Amniotic epithelial cell (primary cell): ENCODE results near the gene UBE2M.
"Not testable (repeated sequence)": the region's sequence is repeated elsewhere in the genome, so short reads cannot be mapped to it uniquely, and the experiment has no call there.

Experiments
- DNase-seq: peaks from one replicate; pipeline ENCODE4 v3.0.0-alpha.2; 2010; ENCODE audit warnings: low read depth

The UBE2M gene

DNA sequence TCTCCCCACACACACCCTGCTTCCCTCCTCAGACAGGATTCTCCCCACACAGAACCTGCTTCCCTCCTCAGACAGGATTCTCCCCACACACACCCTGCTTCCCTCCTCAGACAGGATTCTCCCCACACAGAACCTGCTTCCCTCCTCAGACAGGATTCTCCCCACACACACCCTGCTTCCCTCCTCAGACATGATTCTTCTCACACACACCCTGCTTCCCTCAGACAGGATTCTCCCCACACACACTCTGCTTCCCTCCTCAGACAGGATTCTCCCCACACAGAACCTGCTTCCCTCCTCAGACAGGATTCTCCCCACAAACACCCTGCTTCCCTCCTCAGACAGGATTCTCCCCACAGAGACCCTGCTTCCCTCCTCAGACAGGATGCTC, 19.2 kb downstream of the UBE2M start:
- not testable (repeated sequence) for DNase-seq

DNA sequence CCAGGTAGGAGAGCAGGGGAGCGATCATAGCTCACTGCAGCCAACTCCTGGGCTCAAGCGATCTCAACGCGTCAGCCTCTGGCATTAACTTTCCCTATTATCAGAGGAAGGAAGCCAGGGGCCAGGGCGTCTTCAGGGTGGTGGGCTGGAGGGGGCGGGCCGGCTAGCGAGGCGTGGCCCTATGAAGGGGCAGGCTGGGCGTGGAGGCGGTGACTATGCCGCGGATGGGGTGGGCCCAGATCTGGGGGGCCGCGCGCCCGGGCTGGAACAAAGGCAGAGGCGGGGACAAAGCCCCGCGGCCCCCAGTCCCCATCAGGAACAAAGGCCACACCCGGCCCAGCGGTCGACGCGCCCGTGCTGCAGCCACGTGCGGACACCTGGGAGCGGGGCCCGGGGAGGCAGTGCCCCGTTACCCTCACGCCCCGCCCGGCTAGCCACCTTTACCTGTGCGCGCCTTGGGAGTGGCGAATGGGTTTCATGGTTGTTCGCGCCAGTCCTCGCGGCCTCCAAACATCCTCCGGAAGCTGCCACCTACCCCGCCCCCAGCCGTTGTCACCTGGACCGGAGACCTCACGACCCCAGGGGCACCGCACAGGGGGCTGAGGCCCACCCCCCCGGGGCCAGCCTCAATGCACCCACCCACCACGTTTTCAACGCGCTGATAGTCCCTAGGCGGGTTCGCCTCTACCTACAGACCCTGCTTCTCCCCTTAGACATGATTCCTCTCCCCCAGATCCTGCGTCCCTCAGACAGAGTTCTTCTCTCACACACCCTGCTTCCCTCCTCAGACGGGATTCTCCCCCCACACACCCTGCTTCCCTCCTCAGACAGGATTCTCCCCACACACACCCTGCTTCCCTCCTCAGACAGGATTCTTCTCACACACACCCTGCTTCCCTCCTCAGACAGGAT, 19.9 kb downstream of the UBE2M start:
- DNase-seq, result no peak

DNA sequence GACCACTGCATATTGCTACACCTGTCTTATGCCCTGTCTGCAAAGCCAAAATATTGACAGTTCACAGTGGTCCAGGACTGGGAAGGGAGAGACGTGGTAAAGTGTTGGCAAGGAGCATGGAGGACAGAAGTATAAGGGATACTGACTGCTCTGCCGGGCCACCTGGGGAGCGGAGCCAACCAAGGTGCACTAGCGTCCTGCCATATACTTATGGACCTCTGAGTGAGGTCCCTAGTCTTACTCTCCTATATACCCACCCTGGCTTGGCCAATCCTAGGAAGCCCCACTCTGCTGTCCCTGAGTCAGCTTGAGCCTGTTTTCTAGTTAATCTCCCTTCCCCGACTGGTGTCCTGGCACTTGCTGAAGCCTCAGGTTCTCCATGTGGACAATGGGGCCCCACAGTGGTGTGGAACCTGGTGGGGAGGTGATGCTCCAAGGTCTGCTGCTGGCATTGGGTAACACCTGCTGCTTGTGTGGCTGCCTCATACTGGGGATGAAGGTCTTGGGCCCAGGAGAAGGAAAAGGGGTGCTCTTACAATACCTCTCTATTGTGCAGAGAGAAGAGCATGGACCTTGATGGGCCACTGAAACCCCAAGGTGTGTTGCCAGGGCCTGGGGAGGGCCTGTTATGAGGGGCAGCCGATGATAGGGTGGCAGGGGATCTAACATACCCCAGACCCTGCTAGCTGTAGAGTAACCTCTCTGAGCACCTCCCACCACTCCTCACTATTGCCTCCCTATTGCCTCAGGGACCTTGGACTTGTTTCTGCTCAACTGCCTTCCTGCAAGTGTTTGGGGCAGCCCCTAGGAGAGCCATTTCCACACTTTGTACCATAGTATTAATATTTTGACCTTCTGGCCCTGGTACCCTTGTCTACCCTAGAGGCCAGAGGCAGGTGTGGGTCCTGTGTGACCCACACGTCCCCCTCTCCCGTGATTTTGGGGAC, 21.3 kb downstream of the UBE2M start:
- DNase-seq, result no peak

DNA sequence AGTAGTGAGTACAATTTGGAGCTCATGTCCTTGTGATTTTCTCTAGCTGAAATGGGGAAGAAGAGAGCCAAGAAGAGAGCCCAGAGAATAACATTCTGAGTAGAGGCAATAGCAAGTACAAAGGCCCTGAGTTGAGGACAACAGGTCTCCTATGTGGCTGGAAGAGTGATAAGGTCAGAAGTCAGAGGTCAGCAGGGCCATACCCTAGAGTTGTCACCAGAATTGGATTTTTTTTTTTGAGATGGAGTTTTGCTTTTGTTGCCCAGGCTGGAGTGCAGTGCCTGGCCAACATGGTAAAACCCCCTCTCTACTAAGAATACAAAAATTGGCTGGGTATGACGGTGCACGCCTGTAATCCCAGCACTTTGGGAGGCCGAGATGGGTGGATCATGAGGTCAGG, 22.6 kb downstream of the UBE2M start:
- no peak for DNase-seq

DNA sequence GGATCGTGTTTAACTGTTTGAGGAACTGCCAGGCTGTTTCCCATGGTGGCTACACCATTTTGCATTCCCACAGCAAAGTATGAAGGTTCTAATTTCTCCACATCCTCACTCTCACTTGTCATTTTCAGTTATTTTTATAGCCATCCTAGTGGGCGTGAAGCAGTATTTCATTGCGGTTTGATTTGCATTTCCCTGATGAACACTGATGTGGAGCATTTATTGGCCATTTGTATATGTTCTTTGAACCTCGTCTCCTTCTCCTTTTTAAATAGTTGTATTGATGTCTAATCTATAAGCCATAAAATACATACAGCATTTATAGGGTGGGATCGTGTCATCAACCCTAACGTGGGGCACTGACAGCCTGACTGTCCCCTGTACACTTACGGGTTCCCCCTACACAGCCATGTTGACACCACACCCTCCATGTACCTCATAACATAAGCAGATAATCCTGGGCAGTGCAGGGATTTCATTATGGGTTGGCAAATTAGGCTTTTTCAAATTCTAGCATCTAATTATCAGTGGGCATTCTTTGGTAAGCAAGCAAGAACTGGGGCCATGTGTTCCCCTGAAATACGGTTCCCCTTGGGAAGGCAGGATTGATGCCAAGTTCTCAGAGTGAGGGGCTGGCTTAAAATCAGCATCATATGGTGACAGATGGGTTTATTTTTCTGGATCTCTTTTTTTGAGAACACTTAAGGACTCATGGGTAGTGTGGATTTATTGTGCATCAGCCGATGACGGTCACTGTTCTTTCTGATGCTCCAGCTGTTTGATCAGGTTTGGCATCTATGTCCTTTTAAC, 27.2 kb downstream of the UBE2M start:
- no peak for DNase-seq

DNA sequence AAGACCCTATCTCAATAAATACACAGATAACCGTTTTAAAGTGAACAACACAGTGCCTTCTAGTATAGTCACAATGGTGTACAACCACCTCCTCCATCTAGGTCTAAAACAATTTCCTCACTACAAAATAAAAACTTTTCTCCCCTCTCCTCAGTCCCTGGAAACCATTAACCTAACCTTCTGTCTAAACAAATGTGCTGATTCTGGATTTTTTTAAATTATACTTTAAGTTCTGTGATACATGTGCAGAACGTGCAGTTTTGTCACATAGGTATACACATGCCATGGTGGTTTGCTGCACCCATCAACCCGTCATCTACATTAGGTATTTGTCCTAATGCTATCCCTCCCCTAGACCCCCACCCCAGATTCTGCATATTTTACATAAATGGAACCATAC, 29.0 kb downstream of the UBE2M start:
- no peak for DNase-seq

DNA sequence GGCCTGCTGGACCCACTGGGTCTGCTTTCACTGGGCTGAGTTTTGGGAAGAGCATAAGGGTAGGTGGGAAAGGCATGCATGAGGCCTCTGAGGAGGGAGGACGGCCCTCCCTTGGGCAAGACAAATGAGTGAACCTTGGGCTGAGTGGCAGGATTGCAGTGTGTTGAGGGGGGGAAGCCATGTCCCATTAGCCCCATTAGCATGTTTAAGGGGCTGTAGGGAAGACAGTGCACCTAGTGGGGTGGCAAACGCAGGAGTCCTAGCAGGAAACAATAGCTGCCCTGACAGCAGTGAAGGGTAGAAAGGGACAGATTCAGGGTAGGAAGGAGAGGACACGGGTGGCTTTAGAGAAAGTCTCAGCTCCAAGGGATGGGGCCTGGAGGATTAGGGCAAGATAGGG, 35.7 kb downstream of the UBE2M start:
- DNase-seq, result no peak

DNA sequence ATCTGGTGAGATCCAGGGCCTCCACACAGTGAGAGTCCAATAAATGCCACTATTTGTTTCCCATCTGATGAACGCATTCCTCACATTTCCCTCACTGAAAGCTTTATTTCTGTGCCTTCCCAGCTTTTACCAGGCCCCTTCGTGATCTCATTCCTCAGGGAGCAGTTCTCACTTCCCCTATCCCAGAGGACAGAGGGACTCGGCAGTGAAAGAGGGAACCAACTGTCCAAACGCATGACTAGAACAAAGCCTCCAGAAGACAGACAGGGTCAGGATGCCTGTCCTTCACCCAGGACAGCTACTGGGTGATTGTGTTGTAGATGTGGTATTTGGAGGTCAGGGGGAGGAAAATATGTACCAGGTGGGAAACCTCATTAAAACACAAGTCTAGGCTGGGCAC, 36.8 kb downstream of the UBE2M start:
- DNase-seq, result no peak

DNA sequence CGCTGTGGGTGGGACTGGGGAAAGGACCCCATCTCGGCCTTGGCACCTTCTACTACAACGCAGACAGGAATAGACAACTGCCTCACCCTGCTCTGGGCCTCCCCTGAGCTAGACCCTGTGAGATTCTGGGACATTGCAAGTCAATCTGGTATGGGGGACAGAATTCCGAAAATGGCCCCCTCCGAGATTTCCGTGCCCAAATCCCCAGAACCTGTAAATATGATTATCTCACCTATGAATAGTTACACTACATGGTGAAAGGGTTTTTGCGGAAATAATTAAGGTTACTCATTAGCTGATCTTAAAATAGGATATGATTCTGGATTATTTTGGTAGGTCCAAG, 38.2 kb downstream of the UBE2M start:
- DNase-seq, result no peak

DNA sequence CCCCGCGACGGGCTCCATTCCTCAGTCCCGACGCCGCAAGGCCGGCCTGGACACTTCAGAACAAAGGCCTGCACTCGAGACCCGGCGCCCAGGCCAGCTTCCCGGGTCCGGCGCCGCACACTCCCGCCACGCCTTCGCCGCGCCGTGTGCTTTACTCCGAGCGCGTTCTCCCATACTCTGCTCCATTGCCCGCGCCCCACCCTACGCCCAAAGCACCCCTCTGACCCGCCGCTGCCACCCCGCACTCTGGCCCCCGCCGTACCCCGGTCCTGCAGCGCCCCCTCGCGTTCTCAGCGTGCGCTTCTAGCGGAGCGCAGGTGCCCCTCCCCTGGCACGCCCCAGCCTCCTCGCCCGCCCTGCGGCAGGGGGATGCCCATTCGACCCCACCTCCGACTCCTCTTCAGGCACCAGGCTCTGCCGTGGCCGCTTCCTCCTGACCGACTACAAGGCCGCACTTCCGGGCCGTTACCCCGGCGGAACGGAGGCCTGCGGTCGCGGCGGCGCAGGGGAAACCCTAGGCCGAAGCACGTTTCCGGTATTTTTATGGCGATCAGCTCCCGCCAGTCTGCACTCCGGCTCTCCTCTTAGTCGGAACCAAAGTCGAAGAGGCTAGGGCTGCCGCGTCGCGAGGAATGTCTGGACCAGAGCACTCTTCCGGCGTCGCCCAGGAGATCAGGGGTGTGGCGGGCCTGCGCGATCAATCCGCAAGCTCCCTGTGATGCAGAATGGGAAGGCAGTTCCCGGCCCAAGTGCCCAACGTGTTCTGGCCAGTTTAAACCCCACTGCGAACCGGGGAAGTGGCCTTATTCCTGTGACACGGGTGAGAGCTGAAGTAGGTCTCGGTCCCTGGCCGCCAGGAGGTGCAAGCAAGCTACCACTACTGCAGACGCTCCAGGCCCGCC, 38.8 kb downstream of the UBE2M start, which contains the start of gene ZBTB45:
TSS of gene ZBTB45 (minus strand) at position 456 of the 902 bp plus-strand sequence. CDS start 2,137 bp downstream, outside the sequence.
- DNase-seq, result peak; percentile 96

DNA sequence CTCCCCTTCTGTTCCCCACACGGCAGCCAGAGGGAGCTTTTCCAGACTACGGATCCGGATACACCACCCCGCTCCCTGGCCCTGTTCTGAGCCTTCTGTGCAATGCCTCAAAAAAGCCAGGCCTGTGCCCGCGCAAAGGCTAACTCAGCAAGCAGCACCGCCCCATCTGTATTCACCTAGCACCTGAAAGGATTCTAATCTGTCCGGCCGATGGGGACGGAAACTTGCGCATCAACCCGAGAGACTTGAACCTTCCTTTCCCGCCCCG, 39.4 kb downstream of the UBE2M start:
- peak; percentile 67 for DNase-seq

DNA sequence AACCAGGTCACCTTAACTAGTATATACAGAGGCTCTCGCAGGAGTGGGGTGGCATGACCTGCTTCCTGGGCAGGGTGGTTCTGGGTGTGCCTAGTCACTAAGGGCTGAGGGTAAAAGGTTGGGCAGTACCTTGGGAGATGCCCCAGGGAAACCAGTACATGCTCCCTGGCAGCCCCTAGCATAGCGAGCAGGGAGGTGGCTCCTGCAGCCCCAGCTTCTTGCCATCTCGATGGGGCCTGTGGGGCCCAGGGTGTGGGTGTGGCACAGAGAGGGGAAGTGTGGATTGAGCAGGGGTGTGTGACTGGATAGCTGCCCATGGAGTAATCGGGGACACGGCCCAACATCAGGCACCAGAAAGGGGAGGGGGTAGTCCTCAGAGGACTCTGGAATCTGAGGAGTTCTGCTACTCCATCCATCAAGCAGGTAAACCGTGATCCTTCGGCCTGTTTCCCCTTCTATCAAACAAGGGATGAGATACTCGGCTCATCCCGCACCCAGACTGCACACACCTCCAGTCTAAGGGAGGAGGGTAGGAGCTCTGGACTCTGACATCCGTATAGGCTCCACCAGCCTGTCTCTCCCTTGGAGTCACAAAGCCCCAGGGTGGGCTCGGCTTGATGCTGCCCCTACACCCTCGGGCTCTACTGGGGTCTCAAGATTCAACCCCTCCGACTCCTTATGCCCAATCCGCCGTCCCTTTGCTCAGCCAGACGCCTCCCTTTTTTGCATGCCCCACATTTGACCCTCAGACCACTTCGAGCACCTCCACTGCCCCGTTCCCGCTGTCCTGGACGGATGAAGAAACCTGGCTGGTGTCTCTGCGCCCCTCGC, 39.9 kb downstream of the UBE2M start:
- no peak for DNase-seq

DNA sequence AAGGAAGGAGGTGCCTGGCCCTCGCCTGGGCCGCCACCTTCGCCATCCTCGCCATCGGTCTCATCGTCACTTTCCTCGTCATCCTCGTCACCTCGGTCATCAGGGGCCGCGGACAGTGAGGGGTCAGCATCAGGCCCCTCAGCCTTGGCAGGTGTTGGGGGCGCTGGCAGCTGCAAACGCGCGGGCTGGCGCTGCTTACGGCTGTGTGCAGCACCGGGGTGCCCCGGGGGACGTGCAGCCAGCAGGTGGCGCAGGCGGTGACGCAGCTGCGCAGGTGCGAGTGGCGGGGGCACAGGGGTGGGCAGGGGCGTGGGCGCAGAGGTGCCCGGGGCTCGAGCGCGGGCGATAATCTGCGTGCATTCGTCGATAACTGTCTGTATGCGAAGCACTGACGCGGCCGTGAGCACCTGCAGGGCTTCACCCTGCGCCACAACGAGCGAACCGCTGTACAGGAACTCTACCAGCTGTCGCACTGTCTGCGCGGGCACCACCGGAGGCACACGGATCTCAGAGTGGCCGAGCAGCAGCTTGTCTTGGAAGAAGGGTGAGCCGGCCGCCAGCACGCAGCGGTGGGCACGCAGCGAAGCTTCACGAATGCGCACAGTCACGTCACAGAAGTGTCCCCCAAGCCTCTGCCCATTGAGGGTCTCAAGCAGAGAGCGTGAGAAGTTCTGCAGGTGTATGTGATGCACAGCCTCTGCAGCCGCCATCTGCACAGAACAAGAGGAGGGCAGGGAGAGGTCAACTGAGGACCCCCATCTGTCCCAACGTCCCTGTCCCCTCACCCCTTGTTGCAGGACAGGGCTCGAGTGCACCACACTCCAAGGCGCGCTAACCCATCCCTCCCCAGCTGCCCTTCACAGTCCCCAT, 41.2 kb downstream of the UBE2M start:
- no peak for DNase-seq

DNA sequence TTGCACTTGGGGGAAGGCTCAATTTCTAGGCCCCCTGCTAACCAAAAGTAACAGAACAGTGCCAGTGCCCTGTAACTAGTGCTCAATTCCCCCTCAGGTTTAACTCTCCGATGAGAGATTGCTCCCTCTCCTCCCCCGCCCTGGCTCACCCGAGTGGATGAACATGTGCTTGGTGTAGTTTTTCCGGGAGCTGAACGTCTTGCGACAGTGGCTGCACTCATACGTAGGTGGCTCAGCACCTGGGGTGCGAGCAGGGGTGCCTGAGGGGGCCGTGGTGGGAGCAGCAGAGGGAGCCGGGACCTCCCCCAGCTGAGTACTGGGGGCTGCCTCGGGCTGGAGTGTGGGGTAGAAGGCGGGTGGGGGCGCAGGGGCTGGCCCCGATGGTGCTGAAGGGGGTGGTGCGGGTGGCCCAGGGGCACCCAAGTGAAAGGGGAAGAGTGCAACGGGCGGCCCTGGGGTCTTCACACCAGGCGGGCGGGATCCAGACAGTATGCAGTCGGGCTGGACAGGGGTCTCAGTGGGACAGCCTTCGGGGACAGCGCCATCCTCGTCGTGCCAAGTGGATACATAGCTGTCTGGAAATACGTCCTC, 42.1 kb downstream of the UBE2M start:
- DNase-seq, result no peak

DNA sequence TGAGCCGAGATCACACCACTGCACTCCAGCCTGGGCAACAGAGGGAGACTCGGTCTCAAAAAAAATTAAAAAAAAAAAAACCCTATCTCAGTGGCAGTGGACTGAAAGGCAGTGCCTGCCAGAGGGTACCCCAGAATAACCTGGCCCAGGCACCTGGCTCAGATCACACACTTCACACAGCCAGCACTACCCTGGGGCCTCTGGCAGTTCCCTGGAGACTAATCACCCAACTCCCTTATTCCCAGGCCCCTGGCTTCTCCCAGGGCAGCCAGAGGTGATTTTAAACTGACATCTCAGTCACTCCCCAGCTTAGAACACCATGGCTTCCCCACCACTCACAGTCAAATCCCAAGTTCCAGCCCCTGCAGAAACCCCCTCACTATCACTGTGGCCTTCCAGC, 43.2 kb downstream of the UBE2M start:
- DNase-seq, result no peak

DNA sequence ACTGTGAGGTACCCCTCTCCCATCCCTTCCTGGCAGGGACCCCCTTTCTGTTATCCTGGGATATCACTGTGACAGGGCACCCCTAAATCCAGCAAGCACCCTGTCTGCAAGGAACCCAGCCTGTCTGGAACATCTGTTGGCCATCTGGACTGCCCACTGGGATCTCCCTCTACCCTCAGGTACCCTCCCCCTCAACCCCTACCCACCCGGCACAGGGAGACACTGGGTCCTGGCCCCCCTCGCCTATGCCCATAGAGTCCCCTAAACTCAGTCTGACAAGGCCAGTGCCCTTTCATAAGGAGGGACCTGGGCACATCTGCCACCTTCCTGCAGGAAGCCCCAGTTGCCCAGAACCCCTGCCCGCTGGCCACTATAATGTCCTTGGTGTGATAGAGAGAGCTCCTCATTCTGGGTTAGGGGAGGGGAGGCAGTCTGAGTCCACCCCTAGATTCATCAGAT, 43.8 kb downstream of the UBE2M start:
- no peak for DNase-seq

DNA sequence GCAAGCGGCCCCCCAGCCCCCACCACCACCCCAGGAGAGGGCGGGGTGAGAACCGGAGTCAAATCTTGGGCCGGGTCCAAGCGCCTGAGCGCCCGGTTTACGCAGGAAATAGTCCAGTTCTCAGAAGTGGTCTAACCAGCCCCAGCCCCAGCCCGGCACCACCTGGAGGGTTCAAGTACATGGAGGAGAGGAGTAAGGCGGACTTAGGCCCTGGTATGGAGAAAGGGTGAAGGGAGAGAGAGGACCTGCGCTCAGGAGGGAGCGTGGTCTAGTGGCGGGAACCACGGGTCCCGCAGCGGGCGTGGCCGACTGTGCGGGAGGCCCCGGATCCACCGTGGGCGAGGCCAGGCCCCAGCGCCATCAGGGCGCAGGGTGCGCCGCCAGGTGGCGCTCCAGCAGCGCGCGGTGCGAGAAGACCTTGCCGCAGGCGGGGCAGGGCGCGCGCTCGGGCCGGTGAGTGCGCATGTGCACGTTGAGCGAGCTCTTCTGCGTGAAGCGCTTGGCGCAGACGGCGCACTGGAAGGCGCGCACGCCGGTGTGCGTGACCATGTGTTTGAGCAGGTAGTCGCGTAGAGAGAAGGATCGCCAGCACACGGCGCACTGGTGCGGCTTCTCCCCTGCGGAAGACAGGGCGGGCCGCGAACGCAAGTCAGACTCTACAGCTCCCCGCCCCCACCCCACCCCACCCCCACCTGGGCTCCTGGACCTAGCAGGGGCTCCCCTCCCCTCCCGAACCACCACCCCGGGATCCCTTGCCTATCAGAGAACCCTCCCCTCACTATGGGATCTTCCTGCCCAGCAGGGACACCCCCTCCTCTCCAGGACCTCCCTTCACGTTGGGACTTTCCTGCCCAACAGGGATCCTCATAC, 44.5 kb downstream of the UBE2M start:
- DNase-seq, result peak; percentile 83

DNA sequence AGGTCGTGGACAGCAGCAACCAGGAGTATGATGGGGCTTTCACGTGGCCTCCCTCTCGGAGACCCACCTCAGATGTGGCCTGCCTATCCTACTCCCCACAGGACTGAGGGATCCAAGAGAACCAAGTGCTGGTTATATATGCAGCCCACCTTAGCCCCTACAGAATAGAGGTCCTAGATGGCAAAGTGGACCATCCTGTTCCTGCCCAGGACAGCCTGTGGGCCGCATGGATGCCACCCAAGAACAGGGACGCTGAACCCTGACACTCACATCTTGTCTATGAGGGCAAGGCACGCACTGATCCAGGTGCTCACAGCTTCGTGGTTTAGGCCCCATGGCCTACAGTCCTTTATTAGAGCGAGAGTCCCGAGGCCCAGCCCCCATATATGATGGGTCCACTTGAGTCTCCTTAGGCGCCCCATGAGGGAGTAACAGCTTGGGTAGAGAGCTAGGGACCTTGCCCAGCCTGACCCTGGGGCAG, 45.2 kb downstream of the UBE2M start:
- DNase-seq, result no peak
